GM12873 (cell line): ENCODE measurements around the gene FGGY.

Experiments
- CTCF ChIP-seq: IDR thresholded peaks from 2 replicates; pipeline ENCODE4 v1.5.1; 2012; ENCODE audit warnings: low read depth, mild to moderate bottlenecking, moderate library complexity, low read length, control low read depth; ENCODE audit not compliant: insufficient read depth; ENCODE audit errors: missing control alignments

FGGY gene

DNA sequence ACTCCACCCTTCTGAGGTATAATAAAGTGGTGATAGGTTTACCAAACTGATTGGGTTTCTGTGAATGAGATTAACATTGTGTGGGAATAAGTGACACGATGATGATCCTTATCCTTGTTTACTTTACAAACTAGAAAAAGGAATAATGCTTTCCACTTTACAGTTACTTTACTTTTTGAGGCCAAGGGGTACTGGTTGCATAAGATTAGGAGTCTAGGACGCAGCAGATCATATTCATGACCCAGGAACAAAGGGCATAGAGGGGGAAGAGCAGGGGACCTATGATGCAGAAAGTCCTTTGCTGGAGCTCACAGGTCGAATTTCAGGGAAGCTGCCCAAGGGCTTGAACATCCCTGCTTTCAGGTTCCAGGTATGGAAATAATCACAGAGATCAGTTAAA, 20.4 kb downstream of the FGGY start:
- no peak for TF ChIP-seq CTCF

- TF ChIP-seq CTCF: no peak
Measured at GRCh38 chr1:59317780-59318179, 20.9 kb downstream of the FGGY start.

GRCh38 chr1:59318271-59318860, 21.5 kb downstream of the FGGY start:
- no peak for TF ChIP-seq CTCF

DNA sequence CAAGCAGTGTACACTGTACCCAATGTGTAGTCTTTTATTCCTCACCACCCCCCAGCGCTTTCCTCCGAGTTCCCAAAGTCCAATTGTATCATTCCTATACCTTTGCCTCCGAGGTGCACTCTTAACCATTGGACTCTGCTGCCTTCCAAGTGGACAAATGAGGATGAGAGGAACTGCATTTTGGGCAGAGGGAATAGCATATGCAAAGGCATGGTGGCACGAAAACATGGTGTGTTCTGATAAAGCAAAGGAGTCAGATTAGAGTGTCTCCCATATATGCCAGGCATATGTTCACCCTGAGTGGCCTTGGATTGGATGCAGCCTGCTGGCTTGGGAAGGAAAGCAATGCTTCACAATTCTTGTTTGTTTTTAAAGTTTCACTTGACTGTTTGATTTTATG, 25.5 kb downstream of the FGGY start:
- no peak for TF ChIP-seq CTCF

DNA sequence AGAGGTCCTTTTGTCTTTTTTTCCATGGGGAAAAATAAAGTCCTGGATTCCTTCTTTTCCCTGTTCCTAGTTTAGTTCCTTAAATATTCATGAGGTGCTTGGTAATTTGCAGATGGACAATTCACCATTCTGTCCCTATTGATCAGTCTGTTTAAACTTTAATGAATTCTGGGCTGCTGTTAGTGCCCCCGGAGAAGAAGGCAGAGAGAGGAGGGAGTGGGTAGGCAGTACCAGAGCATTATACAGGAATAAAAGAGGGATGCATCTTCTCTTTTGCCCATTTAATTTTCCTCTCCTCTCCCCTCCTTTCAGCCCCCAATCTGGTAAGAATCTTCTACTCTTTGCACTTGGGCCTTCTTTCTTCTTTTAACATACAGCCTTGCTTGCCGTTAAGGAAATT, 25.9 kb downstream of the FGGY start:
- TF ChIP-seq CTCF: no peak

- TF ChIP-seq CTCF: no peak
Measured at GRCh38 chr1:59323879-59324278, 27.0 kb downstream of the FGGY start.

DNA sequence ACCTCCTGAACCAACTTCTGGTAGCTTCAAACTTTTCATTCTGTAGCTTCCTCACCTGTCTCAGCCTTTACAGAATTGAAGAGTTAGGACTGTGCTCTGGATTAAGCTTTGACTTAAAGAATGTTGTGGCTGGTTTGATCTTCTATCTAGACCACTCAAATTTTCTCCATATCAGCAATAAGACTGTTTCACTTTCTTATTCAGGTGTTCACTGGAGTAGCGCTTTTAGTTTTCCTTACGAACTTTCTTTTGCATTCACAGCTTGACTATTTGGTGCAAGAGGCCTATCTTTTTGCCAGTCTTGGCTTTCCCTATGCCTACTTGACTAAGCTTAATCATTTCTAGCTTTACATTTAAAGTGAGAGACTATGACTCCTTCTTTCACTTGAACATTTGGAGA, 31.5 kb downstream of the FGGY start:
- no peak for TF ChIP-seq CTCF
